ENCODE results near the gene ROR1.

Gene ROR1

DNA sequence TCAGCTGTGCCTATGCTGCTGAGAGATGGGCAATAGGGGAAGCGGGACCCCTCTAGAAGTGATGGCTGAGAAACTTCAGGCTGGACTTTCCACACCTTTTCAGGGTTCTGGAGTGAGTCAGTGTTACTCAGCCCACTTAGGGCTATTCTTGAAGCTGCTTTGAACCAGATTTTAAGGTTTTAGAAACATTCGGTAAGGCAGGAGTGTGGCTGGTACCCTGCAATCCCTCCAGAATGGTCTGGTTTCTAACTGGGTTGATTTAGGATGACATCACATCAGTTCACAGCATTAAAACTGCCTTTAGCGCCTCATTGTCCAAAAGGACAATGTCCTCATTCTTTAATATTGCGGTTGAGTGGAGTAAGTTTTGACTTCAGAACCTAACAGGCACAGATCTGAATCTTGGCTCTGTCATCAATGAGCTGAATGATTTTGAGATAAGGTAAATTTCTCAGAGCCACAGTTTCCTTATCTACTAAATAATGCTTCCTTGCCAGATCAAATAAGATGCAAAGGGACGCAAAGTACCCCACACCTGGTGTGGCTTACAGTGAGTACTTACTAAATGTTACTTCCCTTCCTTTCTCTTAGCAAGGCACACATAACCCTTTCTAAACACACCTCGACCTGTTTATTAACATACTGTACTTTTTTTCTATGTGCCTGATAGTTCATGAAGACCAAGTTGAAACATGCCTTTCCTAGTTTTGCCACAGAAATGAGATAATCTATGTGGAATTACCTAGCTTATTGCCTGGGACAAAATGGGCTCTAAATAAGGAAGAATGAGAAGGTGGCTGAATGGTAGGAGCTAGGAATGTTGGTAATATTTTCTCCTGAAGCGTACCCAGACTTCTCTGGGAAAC, 209.8 kb downstream of the ROR1 start:
- no peak for FAIRE-seq

DNA sequence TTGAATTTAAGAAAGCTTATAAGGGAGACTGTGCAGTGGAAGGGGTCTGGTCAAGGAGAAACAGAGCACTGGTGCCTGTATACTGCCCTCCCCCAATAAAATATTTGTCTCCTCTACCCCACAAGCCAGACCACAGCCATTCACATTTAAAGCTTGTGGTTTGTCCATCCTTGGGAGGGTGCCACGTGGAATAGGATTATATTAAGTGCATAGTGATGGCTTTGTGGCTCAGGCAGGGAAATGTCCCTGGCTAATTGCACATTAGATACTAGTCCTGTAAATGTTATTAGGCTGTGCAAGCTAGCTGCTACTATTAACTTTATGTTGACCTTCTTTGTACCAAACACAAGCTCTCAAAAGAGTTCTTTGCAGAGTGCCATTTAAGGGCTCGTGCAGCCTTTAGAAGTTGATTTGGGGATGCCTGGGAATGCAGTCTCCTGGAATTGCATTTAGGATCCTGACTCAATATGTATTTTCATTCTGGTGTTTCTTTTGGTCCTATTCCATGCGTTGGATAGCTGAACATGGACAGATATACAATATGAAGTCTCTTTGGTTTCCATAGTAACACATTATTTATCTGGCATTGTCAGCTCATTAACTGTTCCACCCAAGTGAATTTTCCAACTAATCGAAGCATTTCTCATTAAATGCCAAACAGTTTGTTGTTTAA, 210.6 kb downstream of the ROR1 start:
- FAIRE-seq: no peak

DNA sequence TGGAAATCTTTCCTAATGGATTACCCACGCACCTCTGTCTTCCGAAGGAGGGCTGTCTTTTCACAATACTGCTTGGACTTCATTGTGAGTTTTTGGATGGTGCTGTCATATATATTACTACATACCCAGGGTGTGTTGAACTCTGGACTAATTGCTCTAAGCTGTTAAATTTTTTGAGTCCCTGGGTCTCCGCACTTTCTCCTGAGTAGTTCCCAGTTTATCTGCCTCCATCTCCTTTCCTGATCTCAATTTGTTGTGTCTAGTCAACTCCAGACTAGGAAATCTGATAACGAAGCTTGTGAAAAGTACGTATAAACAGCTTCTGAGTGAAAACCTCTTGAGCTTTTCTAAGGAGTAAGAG, 211.1 kb downstream of the ROR1 start:
- no peak for FAIRE-seq

DNA sequence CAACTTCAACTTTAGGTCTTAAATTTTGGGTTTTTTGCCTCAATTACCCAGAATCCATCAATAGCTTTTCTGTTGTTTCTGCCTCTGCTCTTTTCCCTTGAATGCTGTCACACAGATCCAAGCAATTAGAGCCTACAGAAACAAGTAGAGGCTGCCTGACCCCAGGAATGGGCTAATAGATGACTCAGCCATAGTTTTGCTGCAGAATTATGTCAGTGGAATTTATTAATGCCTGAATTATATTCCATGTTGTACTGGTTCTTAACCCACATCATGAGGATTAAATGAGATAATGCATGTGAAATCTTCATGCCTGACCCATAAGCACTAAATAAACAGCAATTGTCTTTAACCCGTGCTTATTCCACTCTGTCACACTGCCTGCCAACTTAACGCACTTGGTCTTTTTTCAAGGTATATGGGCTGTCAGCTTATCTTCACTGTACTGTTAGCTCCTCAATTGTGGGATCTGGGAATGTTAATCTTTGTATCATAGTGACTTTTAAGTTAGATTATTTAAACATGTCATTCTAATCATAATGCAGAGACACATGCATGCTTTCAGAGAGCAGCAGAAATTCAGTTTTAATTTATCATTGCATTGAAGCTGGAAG, 213.3 kb downstream of the ROR1 start:
- FAIRE-seq: no peak

DNA sequence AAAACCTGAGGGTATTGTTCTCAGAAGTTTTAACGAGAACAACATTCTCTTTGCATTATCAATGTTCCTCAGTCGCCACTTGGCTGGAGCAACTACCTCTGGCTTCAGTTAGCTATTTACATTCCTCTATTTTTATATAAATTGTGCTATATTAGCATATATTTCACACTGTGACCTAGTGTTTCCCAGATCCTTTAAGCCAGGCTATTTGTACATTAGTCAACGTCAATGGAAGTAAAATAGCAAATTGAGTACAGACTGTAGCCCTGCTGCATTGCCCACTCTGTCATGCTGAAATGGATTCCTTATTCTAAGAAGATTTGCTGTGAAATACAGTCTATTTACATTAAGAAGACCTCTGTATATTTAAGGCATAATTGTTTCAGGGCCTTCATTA, 213.8 kb downstream of the ROR1 start:
- no peak for FAIRE-seq

DNA sequence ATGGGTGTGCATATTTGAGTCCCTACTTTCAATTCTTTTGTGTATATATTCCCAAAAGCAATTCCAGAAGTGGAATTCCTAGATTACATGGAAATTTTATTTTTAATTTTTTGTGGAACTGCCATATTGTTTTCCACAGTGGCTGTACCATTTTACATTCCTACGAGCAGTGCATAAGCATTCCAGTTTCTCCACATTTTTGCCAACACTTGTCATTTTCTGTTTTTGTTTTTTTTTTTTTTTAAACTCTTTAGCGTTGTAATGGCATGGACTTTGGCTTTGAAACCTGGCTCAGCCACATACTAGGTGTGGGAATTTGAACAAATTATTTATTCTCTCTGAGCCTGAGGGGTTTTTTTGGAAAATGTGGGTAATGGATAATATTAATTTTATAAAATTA, 215.1 kb downstream of the ROR1 start:
- FAIRE-seq: no peak

DNA sequence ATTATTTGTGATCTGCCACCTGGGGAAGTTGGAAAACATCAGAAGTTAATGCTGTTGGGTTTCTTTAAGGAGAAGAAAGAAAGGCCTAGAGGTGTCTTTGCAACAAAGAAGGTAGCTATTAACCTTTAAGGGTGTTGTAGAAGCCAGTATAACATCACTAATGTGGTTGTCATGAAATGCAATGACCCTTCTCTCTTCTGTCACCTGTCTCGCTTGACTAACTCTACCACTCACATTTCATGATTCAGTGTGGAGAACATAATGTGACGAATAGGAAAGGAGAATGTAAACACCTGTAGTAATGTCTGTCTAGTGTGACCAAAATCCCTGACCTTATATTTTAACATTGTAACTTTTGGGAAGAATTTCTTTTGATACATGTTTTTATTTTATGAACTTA, 217.9 kb downstream of the ROR1 start:
- FAIRE-seq: no peak

DNA sequence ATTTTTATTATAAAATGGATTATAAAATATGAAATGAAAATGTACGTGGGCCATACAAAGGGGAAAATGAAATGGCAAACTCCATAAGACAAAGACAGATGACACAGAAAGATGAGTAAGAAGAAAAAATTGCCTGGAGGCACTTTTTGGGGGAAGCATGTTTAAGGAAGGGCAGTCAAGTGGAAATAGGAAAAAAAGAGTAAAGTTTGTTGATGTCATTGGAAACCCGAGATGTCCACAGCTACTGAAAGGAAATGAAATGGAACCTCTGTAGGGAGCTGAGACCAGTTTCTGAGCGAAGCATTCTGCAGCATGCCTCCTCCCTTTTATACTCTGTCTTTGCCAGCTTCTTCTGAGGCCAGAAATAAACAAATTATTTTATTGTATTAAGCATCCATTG, 226.2 kb downstream of the ROR1 start:
- FAIRE-seq: no peak

DNA sequence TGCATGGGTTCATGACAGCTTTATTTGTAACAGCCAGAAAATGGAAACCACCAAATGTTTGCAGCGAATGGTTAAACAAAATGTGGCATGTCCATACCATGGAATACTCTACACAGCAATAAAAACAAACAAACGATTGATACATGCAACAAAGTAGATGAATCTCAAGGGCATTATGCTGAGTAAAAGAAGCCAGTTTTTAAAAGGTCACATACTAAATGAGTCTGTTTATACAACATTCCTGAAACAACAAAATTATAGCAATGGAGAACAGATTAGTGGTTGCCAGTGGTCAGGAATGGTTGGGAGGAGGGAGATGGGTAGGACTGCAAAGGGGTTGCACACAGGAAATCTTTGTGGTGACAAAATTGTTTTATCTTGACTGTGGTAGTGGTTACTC, 227.2 kb downstream of the ROR1 start:
- no peak for FAIRE-seq

DNA sequence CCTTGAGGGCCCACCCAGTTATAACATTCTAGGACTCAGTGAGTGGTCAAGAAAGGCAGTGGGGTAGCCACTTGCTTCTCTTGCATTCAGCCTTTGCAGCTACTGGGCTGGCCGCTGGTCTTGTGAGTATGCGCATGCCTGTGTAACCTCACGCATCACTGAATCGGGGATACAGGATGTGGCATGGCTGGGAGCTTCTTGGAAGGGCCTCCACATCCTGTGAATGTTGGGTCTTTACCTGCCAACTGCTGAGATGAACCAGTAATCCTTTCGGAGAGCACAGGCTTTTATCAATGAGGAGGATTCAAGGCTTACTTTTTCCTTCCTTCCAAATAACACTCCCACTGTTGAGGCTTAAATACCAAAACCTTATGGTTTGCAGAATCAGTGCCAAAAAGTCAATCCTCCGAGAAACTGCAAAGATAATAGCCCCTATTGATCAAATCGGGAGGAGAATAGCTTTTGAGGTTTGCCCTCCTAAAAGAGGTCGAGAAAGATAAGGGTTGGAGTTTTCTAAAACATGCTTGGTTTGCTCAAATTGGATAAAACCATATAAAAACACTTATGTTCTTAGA, 230.7 kb downstream of the ROR1 start:
- FAIRE-seq: no peak

DNA sequence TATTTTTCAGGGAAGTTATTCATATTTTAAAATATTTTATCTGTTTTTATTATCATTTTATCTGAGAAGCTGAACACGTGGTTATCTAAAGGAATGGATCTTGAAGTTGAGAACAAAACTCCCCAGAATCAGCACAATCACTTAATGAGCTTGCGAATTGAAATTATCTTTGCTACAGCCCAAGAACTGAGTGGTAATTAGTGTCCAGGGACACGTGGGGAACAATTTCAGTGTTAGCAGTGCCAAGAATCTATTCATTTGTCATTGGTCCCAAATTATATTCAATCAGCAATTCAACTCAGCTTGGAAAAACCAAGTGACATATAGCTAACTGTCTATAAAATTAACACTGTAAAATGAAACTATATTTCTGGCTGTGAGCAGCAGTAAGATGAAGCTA, 232.0 kb downstream of the ROR1 start:
- no peak for FAIRE-seq

DNA sequence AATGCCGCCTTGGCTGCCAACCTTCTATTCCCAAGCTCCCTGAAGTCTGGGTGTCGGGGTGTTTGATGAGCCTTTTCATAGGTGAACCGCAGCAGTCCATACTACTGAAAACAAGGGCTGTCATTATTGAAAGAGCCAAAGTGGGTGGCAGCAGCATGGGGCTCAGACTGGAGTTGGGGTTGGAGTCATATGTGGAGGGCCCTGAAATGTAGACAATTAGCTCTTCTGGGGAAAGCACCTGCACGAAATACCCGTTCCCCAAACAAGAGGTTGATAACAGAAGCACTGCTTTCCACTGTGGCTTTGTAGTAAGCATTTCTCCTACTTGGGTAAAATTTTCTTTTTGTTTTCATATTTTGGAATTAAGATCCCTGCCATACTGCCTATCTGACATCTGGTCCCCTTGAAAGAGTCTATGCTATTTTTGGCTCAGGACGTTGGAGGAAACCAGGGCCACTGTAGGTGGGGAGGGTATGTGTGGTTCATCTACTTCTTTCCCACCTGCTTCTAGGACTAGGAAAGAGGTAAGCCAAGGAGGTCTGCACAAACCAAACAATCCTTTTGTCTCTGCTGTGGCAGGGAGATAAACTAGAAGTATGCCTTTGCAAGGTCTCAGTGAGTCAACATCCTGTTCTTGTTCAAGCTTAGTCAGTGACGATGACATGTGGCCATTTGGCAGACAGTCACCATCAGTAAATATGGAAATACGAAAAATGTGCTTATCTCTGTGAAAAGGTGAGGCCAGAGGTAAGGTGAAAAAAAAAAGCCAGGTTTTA, 232.6 kb downstream of the ROR1 start:
- FAIRE-seq: no peak

DNA sequence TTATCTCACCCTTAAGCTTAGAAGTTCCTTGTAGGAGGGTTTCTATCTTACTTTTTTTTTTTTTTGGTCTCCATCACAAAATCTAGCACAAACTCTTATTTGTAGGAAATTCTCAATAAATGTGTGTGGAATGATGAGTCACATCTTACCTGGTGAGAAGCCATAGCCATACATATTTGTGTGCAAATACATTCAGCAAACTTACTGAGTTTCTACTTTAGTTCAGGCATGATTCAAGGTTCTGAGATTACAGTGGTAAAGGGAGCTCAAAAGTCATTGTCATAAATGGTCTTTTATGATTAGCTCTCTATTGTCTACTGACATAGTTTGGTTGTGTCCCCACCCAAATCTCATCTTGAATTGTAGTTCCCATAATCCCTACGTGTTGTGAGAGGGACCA, 236.5 kb downstream of the ROR1 start:
- FAIRE-seq: no peak

DNA sequence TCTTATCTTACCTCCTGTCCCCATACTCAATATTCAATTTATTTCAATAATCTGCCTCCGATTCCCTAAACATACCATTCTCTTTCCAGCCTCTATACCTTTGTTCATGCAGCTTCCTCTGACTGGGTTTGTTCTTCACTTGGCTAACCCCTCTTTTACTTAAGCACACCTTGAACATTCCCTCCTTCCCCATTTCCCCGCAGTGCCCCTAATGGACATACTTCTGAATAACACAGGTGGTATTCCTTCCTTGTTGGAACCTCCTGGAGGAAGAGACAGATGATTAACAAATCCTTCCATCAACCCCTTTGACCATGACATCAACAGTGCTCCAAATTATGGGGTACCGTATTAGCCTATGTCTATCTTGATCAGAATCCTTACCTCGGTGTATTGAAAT, 239.6 kb downstream of the ROR1 start:
- no peak for FAIRE-seq

DNA sequence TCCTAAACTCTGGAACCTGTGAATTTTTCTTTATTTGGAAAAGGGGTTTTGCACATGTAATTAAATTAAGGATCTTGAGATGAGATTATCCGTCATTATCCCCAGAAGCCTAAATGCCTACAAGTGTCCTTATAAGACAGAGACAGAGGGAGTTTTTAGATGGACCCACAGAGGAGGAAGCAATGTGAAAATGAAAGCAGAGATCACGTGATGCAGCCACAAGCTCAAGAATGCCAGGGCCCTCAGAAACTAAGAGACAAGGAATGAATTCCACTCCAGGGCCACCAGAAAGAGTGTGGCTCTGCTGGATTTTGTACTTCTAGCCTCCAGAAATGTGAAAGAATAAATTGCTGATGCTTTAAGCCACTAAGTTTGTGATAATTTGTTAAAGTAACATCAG, 246.0 kb downstream of the ROR1 start:
- no peak for FAIRE-seq

DNA sequence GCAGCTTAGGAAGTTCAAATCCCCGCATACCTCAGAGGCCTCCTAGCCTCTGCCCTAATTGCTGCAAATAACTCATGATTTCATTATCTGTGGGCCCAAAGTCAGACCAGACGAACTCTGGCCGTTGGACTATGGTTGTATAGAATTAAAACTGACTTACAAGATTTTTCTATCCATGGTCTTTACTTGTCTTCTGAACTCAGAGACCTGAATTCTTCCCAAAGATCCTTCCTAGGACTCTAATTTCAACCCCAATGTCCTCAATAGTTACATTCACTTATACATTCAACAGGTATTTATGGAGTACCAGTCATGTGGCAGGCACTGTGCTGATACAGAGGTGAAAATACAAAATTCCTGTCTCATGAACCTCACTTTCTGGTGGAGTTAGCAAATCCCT, 247.2 kb downstream of the ROR1 start:
- no peak for FAIRE-seq

DNA sequence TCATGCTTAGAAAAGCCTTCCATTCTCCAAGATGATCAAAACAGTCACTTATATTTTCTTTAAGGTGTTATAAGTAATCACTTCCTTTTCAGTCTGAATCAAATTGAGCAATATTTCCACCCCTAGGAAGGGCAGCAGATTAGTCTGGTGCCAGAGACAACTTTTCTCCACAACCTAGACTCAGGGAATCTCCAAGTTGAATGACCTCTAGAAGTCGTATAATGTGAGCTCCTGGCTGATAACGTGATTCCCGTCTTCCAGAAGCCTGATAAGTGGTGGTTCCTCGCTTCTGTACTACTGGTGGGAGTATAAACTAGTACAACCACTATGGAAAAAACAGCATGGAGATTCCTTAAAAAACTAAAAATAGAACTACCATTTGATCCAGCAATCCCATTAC, 251.2 kb downstream of the ROR1 start:
- no peak for FAIRE-seq

DNA sequence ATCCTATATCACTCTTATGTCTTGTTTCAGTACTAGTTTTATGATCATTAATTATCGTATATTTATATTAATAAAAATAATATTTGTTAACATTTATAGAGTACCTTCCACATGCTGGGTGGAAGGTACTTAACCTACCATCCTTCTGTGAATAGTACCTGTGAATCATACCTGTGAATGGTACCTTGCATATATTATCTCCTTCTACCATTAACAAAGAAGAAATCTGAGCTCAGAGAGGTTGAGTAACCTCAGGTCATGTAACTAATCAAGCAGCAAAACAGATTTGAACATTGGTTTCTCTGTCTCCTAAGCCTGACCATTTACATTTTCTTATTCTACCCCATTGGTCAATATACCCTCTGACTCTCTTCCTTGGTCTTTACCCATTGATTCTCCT, 255.2 kb downstream of the ROR1 start:
- no peak for FAIRE-seq

DNA sequence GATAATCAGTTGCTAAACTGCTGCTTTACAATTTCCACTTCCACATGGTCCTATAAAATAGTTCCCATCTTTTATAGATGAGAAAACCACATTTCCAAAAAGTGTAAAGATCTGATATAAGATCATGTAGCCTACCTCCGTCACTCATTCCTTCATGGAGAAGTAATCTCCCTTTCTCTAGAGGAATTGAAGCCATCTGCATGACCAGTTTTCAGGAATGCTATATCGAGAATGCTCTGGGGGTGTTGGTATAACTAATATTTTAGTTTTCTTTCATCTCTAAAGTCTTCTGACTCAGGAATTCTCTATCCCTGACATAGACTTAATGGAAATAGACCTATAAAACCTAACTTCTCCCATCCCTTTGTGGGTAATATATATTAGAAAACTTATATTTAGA, 256.6 kb downstream of the ROR1 start:
- no peak for FAIRE-seq

DNA sequence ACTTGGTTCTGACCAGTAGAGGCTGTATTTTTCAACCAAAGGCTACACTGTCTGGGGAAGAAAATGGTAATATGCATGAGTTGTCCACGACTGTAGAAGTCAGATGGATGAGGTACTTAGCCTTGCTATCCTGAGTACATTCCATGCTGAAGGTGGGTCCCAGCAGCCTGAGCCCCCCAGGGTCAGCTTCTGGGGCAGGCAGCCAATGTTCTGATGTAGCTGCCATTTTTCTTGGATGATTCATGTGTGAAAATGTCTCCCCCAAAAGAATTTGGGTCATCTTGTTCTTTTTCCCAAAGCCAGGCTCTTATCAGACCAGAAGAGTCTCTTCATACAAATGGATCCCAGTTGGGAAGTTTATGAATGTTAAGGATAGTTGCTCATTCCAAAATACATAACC, 257.4 kb downstream of the ROR1 start:
- no peak for FAIRE-seq

DNA sequence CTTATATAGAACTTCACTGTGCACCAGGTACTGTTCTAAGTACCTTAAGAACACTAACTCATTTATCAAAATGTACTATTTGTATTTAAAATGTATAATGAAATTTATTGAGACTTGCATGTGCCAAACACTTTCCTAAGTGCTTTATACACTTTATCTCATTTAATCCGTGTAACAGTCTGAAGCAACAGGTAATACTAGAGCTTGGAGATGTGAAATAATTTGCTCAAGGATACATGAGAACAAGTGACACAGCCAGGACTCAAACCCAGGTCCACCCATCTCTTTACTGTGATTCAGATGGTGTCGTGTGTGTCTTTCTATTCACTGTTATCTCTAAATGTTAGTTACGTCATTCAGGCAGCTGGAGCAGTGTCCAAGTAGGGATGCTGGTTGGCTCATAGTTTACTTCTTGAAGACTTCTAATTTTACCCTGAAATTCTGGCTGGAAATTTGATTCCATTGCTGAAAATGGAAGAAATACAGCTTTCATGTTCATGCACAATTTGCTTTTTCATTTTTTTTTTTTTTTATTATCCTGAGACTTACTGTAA, 259.9 kb downstream of the ROR1 start:
- FAIRE-seq: no peak

DNA sequence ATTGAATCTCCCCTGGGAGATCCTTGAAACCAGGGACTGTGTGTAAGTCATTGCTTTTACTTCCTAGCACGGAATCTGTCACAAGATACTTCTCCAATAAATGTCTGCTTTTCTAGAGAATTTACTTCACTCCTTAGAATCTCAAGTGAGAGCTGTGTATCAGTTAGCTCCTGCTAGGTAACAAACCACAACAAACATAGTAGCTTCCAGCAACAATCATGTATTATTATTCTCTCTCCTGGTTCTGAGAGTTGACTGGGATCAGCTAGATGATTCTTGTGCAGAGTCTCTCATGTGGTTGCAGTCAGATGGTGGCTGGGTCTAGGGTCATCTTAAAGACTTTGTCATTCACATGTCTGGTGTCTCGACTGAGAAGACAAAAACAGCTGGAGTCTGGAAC, 262.7 kb downstream of the ROR1 start:
- FAIRE-seq: no peak

DNA sequence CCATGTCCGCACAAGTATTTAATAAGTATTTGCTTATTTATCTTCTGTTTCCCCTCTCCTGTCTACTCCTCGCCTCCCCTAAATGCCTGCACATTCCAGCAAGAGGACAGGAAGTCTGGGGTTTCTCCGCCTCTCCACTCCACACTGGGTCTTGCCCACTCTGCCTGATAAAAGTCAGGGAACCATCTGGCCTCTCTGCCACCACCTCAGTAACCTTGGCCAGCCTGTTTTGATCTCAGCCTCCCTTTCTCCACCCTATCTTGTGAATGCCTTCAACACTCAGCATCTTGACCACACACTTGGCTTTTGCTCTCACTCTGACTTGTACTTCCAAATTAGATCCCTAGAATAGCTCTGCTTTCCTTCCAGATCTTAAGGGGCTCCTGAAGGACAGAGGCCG, 264.3 kb downstream of the ROR1 start:
- FAIRE-seq: no peak
